CD4-positive, alpha-beta memory T cell (primary cell): Measurements from ENCODE around the gene BIRC6. TPM values are rescaled to one million over a fixed set of nuclear protein-coding genes. Genes with fewer than 3 reads are reported as not detected.

ENCODE experiments used
- CTCF ChIA-PET: fragments of 350-600 bp; sonication (Branson Sonifier 250); formaldehyde crosslinking; loops from one replicate; lab custom pipeline; 2021; ENCODE audit warnings: inconsistent platforms; ENCODE audit not compliant: partially characterized antibody; lab: Charles Lee
- POLR2A ChIA-PET: fragments of 350-600 bp; sonication (Branson Sonifier 250); formaldehyde crosslinking; loops from one replicate; lab custom pipeline; 2021; ENCODE audit not compliant: partially characterized antibody; lab: Charles Lee
- DNase-seq, 5 donors: peaks; one replicate each; pipeline versions ENCODE4 v3.0.0 to v3.0.0-alpha.2; 2020 to 2022; ENCODE audit warnings: mixed read lengths in 1 of 5
- H3K27ac ChIP-seq: one replicate; pipeline ENCODE4 v1.7.0; 2013; ENCODE audit warnings: low read depth, low read length
- H3K27me3 ChIP-seq: 2 replicates; pipeline ENCODE4 v1.7.0; 2013; ENCODE audit warnings: mild to moderate bottlenecking, low read length, moderate library complexity; ENCODE audit not compliant: insufficient read depth
- H3K36me3 ChIP-seq: 2 replicates; pipeline ENCODE4 v1.7.0; 2013; ENCODE audit warnings: mild to moderate bottlenecking, low read length, moderate library complexity; ENCODE audit not compliant: insufficient read depth
- H3K4me1 ChIP-seq: 2 replicates; pipeline ENCODE4 v1.7.0; 2013; ENCODE audit warnings: mild to moderate bottlenecking, low read length, moderate library complexity; ENCODE audit not compliant: insufficient read depth
- H3K4me3 ChIP-seq, 2 donors: one replicate each; pipeline ENCODE4 v1.7.0; 2013; ENCODE audit warnings: low read length in 2 of 2, mild to moderate bottlenecking in 1 of 2
- H3K9me3 ChIP-seq, 2 donors: one replicate each; pipeline ENCODE4 v1.7.0; 2013; ENCODE audit warnings: low read length in 2 of 2, control low read depth in 1 of 2; ENCODE audit not compliant: control insufficient read depth in 1 of 2
- H3K27ac Mint-ChIP-seq, 7 donors: one replicate each; pipeline ENCODE4 v1.8.0; 2020 to 2021; ENCODE audit warnings: mixed read lengths in 7 of 7, mild to moderate bottlenecking in 6 of 7, inconsistent platforms in 3 of 7, moderate library complexity in 3 of 7
- H3K27me3 Mint-ChIP-seq, 2 donors: one replicate each; pipeline ENCODE4 v1.8.0; 2020 to 2021; ENCODE audit warnings: mixed read lengths in 2 of 2
- H3K36me3 Mint-ChIP-seq, 2 donors: one replicate each; pipeline ENCODE4 v1.8.0; 2020 to 2021; ENCODE audit warnings: mixed read lengths in 2 of 2, inconsistent platforms in 1 of 2, mild to moderate bottlenecking in 1 of 2
- H3K4me1 Mint-ChIP-seq, 4 donors: one replicate each; pipeline ENCODE4 v1.8.0; 2020 to 2021; ENCODE audit warnings: mixed read lengths in 4 of 4, mild to moderate bottlenecking in 1 of 4
- H3K4me3 Mint-ChIP-seq, 8 donors: one replicate each; pipeline ENCODE4 v1.8.0; 2020 to 2021; ENCODE audit warnings: mixed read lengths in 8 of 8, mild to moderate bottlenecking in 7 of 8, moderate library complexity in 6 of 8, inconsistent platforms in 3 of 8
- H3K9me3 Mint-ChIP-seq, 8 donors: one replicate each; pipeline ENCODE4 v1.8.0; 2020 to 2021; ENCODE audit warnings: mixed read lengths in 8 of 8, mild to moderate bottlenecking in 5 of 8, inconsistent platforms in 3 of 8, moderate library complexity in 1 of 8
- intact Hi-C: fragments of 100-400 bp; cut with micrococcal nuclease; formaldehyde crosslinking; loops from one replicate; pipeline ENCODE4 v1.15.1; 2023
- microRNA-seq: library from miRNA; unstranded; fragments of <30 nt; microRNA quantifications from one replicate; pipeline ENCODE4 v1.2.0, GENCODE V29; 2021; ENCODE audit warnings: borderline replicate concordance, borderline number of aligned reads, borderline microRNAs expressed, mixed read lengths
- polyA plus RNA-seq, 2 donors: library from polyadenylated mRNA; unstranded; fragments of 300-500 nt; fragmentation: Illumina TruSeq; gene quantifications; one replicate each; pipeline ENCODE4 v1.2.3, GENCODE V29; 2021
- total RNA-seq, 2 experiments: library from RNA; stranded (reverse); gene quantifications; one replicate each; pipeline ENCODE4 v1.2.3, GENCODE V29; 2021

The BIRC6 gene
- total and polyA plus RNA-seq, 4 experiments from 2014 or later = 19.0 to 151 (median 95.0) TPM

DNA sequence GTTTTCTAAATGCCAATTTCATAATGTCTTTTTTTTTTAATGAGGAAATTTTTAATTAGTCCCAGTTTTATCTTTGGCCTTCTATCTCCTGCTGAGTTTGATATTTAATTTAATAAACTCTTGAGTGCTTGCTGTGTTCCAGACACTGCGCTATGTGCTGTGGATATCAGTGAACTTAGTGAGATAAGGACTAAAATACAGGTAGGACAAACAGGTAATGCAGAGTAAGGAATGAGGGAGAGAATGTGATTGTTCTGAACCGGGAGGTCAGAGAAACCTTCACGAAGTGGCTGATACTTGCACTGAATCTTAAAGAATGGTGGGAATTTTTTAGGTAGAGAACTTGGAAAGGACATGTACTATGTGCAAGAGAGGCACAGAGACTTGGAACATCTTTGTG, 299.2 kb downstream of the BIRC6 start:
- Histone ChIP-seq H3K36me3 (peaks cover 8% of the 10 kb centered on the region), H3K27ac (no peak overlapping the region), H3K27me3 (no peaks in the 10 kb centered on the region), H3K9me3 (no peaks in the 10 kb centered on the region), H3K4me3 (no peak overlapping the region), H3K4me1 (no peaks in the 10 kb centered on the region)
- intact Hi-C loops = no loop called here
- DNase-seq = no peak
- ChIA-PET POLR2A (no interaction called here), CTCF (no interaction called here)
- Mint-ChIP-seq H3K27ac (peak overlapping the region in 3 of 7 donors; percentile 48 to 78 (median 63)), H3K9me3 (peaks cover 0 to 7% (median 0%) of the 10 kb centered on the region in 8 donors), H3K36me3 (peaks cover 60 to 64% of the 10 kb centered on the region in 2 donors), H3K4me3 (no peak overlapping the region), H3K27me3 (no peaks in the 10 kb centered on the region), H3K4me1 (peaks cover 4 to 8% (median 5%) of the 10 kb centered on the region in 4 donors)

DNA sequence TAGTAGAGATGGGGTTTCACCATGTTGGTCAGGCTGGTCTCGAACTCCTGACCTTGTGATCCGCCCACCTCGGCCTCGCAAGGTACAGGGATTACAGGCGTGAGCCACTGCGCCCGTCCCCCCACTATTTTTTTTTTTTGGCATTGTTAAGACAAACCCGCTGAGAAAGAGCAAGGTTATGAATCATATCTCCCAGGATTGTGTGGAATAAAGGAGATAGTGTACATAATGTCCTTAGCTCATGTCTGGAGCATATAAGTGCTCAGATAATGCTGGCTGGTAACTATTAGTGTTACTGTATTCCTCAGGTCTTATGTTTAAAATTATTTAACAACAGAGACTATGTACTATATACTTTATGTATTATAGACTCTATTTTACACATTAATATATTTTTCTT, 307.0 kb downstream of the BIRC6 start:
- Mint-ChIP-seq H3K4me1 (peaks cover 7 to 23% (median 11%) of the 10 kb centered on the region in 4 donors), H3K27me3 (no peaks in the 10 kb centered on the region), H3K36me3 (peaks cover 38 to 47% of the 10 kb centered on the region in 2 donors), H3K9me3 (peaks cover 0 to 5% (median 0%) of the 10 kb centered on the region in 8 donors), H3K4me3 (no peak overlapping the region), H3K27ac (no peak overlapping the region)
- no peaks in the 10 kb centered on the region for H3K9me3 ChIP-seq
- no peak overlapping the region for H3K27ac ChIP-seq
- H3K27me3 ChIP-seq = no peaks in the 10 kb centered on the region
- no peaks in the 10 kb centered on the region for H3K36me3 ChIP-seq
- intact Hi-C loops = no loop called here
- ChIA-PET CTCF (no interaction called here), POLR2A (no interaction called here)
- no peaks in the 10 kb centered on the region for H3K4me1 ChIP-seq
- no peak overlapping the region for H3K4me3 ChIP-seq
- DNase-seq = no peak

DNA sequence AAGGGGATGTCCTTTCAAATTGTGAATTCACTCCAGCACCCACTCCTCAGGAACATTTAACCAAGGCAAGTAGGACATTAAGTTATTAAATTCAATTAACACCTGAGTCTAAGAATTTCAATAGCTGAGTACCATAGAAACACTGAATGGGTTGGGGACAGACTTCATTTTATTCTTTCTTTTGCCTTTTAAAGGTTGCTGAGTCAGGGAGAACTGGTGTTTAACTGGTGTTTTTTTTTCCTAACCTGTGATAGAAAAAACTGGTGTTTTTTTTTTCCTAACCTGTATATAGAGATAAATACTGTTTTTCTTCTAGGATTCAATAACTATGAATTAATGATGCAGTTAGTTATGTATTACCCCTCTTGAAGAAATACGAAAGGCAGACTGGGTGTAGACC, 309.9 kb downstream of the BIRC6 start:
- no peaks in the 10 kb centered on the region for H3K4me1 ChIP-seq
- H3K4me3 ChIP-seq = no peak overlapping the region
- POLR2A ChIA-PET = interaction anchor here (0.6 kb wide), 1 partner anchor 99 kb away, joined by 3 read pairs; no protein-coding TSS in a partner anchor
- no peak overlapping the region for H3K27ac ChIP-seq
- Mint-ChIP-seq H3K27me3 (no peaks in the 10 kb centered on the region), H3K9me3 (no peaks in the 10 kb centered on the region), H3K4me1 (peaks cover 0 to 13% (median 3%) of the 10 kb centered on the region in 4 donors), H3K27ac (peak overlapping the region in 1 of 7 donors; percentile 15), H3K36me3 (peaks cover 33% of the 10 kb centered on the region in 2 donors), H3K4me3 (no peak overlapping the region)
- peaks cover 1% of the 10 kb centered on the region for H3K36me3 ChIP-seq
- intact Hi-C loops = no loop called here
- CTCF ChIA-PET = no interaction called here
- DNase-seq = no peak
- no peaks in the 10 kb centered on the region for H3K27me3 ChIP-seq
- H3K9me3 ChIP-seq = no peaks in the 10 kb centered on the region

- peaks cover 8% of the 10 kb centered on the region for H3K36me3 ChIP-seq
- POLR2A ChIA-PET = no interaction called here
- no peaks in the 10 kb centered on the region for H3K4me1 ChIP-seq
- Mint-ChIP-seq H3K27me3 (no peaks in the 10 kb centered on the region), H3K4me3 (no peak overlapping the region), H3K9me3 (no peaks in the 10 kb centered on the region), H3K27ac (no peak overlapping the region), H3K4me1 (peaks cover 0 to 2% (median under 1%) of the 10 kb centered on the region in 4 donors), H3K36me3 (peaks cover 42 to 44% of the 10 kb centered on the region in 2 donors)
- no peak overlapping the region for H3K4me3 ChIP-seq
- DNase-seq = no peak
- CTCF ChIA-PET = no interaction called here
- intact Hi-C loops = no loop called here
- H3K27me3 ChIP-seq = no peaks in the 10 kb centered on the region
- no peaks in the 10 kb centered on the region for H3K9me3 ChIP-seq
- H3K27ac ChIP-seq = no peak overlapping the region
Measured at GRCh38 chr2:32668254-32668653, 311.4 kb downstream of the BIRC6 start.

Small RNA genes within 50 kb of the gene (microRNA-seq; reads per million reads assigned to microRNA genes)
- not detected for gene MIR4765
- gene MIR558 = not detected

Other genes with a start within 250 kb of the BIRC6 start
- gene SLC30A6, start 191.2 kb upstream of the BIRC6 start, total RNA-seq = 10 to 100 TPM; 20.2 to 20.3 TPM
- gene SLC30A6, start 191.2 kb upstream of the BIRC6 start, polyA plus RNA-seq = 10 to 100 TPM; 12.0 to 15.5 TPM
- gene NLRC4, start 92.1 kb upstream of the BIRC6 start, total RNA-seq = under 1 TPM; 0.11 to 0.20 TPM
- under 1 TPM in 1 of 2 donors, not detected in 1; 0.24 TPM for gene NLRC4, start 92.1 kb upstream of the BIRC6 start, polyA plus RNA-seq
- gene YIPF4, start 79.1 kb upstream of the BIRC6 start, total RNA-seq = 10 to 100 TPM; 46.1 to 51.9 TPM
- gene YIPF4, start 79.1 kb upstream of the BIRC6 start, polyA plus RNA-seq = 10 to 100 TPM; 13.9 to 28.9 TPM